Activated T-helper 1 cell treated with Interleukin-2 at 50 U/mL for 16 hours (primary cell): ENCODE measurements around the gene SPOCK1.
"Not testable (repeated sequence)": the region's sequence is repeated elsewhere in the genome, so short reads cannot be mapped to it uniquely, and the experiment has no call there.

ENCODE experiments used
- DNase-seq: peaks from one replicate; pipeline ENCODE4 v3.0.0-alpha.2; 2020; ENCODE audit warnings: low read depth

The SPOCK1 gene

DNA sequence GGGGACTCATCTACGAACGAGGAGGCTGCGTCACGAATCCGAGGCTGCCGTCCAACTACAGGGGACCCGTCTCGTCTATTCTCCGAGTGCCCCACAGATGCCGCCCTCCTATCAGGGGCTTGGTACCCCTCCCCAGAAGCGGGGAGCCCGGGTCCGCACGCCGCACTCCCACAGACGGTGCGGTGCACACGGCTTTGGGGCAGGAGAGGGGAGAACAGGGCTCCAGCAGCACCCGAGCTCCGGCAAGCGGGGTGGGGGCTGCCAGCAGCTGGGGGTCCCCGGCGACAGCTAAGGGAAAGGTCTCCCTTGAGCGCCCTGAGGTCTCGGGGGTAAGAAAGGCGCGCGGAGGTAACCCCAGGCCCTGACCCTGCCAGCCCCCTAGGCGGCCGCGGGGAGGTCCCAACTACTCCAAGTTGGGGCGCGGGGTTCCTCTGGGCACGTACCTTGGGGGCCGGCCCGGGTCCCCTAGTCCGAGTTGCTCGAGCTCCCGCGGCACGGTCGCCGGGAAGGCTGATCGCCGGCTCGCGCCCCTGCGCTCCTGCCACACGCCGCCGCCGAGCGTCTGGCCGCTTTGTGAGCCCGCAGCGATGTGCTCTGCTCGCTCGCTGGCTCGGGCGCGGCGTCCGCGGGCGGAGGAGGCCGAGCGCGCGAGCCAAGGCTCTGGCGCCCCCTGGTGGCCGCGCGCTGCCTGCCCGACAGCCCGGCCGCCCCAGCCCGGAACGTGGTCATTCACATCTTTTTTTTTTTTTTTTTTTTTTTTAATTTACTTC is at the start of gene SPOCK1:
TSS of gene SPOCK1 (minus strand) at position 591 of the 770 bp plus-strand sequence.
- peak; percentile 31 for DNase-seq

DNA sequence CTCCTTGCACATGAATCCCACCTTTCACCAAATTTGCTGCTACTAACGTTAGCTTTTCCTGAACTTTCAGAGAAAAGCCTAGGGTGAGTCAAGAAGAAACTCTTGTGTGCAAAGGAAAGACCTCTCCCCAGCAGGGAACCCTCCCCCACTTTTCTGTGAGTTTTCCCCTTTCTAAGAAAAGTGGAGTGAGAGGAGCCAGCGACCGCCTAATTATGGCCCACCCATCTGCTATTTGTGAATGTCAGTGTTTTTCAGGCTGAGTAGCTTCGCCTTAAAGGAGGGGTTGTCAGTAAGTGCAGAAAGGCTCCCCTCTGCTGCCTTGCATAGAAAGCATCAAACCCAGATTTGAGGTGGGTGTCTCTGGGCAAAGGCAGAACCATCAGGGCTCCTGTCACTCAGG is 46.8 kb upstream of the SPOCK1 start:
- no peak for DNase-seq

DNA sequence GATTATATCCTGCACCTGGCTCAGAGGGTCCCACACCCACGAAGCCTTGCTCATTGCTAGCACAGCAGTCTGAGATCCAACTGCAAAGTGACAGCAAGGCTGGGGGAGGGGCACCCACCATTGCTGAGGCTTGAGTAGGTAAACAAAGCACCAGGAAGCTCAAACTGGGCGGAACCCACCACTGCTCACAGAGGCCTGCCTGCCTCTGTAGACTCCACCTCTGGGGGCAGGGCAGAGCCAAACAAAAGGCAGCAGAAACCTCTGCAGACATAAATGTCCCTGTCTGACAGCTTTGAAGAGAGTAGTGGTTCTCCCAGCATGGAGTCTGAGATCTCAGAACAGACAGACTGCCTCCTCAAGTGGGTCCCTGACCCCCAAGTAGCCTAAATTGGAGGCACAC is 36.3 kb upstream of the SPOCK1 start:
- not testable (repeated sequence) for DNase-seq

DNA sequence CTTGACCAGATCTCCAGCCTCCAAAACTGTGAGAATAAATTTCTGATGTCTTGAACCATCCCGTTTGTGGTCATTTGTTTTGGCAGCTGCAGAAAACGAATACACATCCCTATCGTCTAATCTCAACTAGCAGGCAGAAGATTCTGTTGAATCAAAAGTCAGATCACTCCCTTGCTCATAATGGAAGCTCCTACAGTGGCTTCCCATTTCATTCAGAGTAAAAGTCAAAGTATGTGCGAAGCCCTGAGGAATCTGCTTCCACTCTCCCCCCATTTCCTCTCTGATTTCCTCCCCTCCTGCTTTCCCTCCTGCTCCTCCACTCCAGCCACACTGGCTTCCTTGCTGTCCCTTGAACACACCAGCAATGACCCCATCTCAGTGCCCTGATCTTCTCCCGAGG is 34.8 kb upstream of the SPOCK1 start:
- no peak for DNase-seq

DNA sequence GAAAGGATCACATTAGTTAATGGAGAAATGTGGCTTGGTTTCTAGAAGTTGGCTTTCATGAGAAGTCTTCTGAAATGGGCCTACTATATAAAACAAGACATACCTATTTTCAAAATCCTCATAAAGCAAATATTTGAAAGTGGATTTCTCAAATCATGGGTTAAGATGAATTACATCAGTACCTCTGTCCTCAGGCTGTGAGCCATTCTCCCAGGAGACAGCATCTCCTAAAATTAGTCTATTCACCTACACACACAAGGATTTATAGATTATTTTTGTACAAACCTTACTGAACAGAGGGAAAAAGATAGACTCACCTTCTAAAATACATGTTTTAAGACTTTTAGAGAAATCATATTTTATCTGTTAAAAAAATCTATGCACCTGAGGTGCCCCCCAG is 32.1 kb upstream of the SPOCK1 start:
- no peak for DNase-seq

DNA sequence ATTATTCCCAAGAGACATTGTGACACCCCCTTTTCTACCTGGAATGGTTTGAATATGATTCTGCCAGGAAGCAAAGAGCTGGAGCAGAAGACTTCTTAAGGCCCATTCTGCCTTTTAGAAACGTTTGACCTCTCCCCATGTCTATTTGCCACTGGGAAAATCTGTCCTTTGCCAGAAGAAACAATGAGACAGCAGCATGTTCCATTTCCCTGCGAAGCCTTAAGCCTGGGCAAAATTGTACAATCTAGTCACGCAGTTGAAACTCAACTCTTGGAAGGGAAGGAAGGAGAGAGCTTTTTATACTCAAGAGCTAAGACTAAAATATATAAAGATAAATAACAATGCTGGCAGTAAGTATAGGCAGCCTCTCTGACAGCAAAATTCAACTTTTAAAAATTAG is 22.1 kb upstream of the SPOCK1 start:
- no peak for DNase-seq

DNA sequence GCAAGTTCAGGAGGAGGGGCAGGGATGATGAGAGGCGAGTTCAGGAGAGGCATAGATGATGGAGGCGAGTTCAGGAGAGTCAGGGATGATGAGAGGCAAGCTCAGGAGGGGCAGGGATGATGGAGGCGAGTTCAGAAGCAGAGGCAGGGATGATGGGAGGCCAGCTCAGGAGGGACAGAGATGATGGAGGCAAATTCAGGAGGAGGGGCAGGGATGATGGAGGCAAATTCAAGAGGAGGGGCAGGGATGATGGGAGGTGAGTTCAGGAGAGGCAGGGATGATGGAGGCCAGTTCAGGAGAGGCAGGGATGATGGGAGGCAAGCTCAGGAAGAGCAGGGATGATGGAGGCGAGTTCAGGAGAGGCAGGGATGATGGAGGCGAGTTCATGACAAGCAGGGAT is 17.8 kb upstream of the SPOCK1 start:
- no peak for DNase-seq

DNA sequence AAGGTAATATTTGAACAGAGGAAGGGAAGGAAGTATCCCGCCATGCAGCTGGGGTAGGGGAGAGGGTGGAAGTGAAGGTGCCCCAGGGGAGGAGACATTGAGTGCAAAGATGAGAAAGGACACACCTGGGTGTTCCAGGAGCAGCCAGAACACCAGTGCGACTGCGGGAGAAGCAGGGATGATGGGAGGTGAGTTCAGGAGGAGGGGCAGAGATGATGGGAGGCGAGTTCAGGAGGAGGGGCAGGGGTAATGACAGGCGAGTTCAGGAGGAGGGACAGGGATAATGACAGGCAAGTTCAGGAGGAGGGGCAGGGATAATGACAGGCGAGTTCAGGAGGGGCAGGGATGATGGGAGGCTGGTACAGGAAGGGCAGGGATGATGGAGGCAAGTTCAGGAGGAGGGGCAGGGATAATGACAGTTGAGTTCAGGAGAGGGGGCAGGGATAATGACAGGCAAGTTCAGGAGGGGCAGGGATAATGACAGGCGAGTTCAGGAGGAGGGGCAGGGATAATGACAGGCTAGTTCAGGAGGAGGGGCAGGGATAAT is 17.2 kb upstream of the SPOCK1 start:
- no peak for DNase-seq

DNA sequence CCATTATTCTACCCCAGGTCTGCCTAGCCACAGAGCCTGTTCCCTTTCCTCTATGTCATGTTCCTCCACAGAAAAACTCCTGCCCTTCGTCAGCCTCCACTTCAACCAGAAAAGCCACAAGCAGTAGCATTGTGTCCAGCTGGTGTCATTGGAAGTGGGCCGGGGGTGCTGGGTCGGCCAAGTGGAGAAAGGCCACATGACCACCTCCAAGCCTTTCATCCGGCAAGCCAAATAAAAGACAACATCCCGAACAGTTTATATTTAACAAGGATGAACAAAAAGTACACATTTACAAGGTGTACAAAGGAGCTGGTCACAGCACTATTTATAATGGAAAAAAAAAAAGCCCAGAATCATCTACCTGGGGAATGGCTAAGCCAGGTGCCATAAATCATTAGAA is 16.1 kb upstream of the SPOCK1 start:
- no peak for DNase-seq

DNA sequence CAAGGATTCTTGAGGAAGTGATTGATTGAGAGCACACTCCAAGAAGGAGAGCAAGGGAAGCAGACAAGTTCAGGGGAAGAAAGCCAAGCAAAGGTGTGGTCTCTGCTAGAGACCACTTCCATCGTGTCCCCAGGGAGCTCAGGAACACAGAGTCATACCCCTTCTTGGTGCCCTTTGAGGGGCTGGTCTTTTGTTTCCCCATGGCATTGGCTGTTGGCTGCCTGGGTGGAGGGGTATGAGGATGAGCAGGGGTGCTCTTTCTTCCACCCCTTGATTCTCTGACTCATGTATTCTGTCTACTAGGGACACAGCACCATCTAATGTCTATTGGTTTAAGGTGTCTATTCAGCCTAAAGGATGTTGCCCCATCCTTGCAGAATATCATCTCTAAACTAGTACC is 11.5 kb upstream of the SPOCK1 start:
- no peak for DNase-seq

DNA sequence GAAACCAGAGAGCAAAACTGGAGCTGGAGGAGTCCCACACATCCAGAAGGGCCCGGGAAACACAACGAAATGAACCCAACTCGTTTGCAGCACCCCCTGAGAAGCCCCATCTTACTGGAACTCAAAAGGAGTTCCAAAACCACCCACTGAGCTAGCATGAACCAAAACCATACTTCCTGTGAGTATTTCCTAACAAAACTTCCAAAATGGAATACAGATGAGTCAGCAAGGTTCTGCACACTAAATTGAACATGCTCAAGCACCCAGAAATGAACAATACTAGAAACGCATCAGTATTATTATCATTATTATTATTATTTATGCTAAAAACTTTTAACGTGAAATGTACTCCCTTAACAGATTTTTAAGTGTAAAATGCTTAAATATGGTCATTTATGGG is 8.0 kb upstream of the SPOCK1 start:
- DNase-seq, result no peak

DNA sequence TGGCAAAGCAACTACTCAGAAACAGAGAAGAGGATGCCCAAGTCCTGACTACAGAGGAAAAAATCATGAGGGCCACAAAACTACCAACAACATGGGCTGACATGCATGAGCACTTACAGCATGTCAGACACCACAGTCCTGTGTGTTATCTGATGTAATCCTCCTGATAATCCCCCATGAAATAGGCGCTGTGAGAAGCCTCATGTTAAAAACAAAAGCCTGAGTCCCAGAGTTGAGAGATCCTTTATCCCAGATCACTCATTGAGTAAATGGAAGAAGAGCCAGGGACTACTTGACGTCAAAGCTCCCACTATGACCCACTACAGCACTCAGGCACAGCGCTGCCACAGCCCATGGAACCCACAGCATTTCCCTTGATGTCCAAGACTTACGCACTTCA is 7.2 kb upstream of the SPOCK1 start:
- no peak for DNase-seq

DNA sequence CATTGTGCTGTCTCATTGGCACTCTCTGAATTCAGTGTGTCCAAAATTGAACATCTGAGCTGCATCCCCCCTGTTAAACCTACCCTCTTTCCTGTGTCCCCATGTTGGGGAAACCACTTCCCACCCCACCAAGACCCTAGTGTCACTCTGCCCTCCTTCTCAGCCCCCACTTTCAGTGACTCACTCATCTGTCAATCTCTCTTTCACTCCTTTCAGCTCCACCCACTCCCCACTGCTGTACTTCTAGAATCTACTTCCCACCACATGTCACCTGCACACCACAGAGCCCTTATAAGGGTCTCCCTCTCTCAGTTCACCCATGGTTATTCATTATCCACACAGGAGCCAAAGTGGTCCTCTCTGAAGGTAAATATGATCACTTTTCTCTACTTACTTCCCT is 5.8 kb upstream of the SPOCK1 start:
- no peak for DNase-seq

DNA sequence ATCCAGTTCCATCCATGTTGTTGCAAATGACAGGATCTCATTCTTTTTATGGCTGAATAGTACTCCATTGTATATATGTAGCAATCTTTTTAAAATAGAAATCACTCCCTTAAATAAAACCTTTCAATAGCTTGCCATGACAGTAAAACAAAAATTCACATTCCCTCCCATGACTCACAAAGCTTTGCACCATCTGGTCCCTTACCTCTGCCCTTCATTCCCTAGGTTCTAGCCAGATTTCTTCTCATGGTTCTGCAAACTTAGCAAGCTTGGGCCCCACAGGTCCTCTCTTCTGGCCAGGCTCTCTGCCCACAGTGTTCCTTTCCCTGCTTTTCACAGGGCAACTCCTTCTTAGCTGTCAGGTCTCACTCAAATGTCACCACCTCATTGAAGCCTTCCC is 4.3 kb upstream of the SPOCK1 start:
- no peak for DNase-seq

DNA sequence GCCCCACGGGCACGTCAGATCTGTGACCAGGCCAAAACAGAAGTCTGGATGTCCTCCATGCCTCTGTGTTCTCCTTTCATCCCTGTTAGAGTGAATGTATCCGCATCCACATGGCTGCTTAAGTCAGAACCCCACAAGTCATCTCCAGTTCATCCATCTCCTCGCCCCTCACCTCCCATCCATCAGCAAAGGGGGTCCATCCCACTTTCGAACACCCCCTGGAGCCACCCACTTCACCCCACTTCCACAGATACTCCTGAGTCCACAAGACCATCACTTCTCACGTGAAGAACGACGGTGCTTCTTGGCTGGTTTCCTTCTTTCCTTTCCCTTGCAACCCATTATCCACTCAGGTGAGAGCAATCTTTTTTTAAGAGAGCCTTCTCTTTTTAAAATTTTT is 3.5 kb upstream of the SPOCK1 start:
- no peak for DNase-seq

DNA sequence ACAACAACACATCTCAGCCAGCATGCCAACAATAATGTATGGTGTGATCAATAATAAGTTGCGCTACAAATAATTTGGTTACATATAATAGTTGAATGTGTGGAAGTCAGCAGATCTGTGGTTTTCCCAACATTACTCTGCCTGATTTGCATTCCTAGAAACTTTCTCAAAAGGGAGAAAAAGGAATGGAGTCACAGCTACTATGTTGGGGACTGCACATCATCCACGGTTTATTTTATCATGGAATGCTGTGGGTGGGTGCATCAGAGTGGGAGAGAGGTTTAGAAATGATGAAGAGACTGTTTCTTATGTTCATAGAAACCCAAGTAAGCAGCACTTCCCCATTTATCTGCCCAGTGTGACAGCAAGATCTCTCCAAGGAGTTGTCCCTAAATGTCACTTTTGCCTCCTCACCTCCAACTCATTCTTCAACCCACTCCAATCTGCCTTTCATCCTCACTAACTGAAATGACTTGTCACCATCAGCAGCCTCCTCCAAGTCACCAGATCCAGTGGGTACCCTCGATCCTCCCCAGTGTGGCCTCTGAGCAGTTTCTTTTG is 2.8 kb upstream of the SPOCK1 start:
- no peak for DNase-seq

DNA sequence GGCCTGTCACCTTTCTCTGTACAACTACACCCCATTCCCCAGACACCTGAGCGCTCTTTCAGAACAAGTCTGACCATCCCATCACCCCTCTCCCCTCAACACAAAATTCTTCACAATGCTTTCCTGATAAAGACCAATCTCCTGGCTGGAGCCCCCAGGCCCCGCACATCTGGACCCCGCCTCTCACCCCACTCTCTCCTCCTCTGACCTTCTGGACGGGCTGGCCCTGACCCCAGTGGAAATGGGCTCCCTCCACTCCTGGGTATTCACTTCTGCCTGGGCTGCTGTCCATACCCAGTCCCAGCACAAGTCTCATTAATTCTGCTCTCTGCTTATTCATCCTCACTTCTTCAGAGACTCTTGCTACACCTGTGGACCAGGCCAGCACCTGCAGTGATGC is 2.1 kb upstream of the SPOCK1 start:
- DNase-seq, result no peak

DNA sequence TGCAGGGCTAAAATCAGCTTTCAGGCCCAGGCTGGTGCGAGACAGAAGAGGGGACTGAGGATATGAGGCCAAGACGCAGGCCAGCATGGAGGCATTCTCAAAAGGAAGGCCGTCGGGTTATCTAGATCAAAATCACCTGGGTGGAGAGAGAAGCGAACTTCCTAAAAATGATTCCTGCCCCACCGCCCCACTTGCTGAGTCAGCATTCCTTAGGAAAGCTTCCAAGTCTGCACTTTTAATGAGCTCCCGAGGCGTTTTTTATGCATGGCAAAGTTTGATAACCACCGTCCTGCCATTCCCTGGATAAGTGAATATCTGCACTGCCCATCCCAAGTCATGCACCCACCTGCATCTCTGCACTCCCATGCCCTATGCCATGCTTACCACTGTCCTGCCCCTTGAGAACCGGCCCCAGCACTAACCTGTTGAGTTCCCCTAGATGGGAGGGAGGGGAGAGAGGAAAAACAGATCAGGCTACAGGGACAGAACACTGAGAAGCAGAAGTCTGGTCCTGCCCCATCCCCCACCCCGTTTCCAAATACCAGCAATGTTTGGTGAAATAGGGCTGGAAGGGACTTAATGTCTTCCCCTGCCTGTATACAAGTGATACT is 1.6 kb upstream of the SPOCK1 start:
- no peak for DNase-seq

DNA sequence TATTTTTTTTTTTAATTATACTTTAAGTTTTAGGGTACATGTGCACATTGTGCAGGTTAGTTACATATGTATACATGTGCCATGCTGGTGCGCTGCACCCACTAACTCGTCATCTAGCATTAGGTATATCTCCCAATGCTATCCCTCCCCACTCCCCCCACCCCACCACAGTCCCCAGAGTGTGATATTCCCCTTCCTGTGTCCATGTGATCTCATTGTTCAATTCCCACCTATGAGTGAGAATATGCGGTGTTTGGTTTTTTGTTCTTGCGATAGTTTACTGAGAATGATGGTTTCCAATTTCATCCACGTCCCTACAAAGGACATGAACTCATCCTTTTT is 351 bp upstream of the SPOCK1 start:
- DNase-seq, result not testable (repeated sequence)

DNA sequence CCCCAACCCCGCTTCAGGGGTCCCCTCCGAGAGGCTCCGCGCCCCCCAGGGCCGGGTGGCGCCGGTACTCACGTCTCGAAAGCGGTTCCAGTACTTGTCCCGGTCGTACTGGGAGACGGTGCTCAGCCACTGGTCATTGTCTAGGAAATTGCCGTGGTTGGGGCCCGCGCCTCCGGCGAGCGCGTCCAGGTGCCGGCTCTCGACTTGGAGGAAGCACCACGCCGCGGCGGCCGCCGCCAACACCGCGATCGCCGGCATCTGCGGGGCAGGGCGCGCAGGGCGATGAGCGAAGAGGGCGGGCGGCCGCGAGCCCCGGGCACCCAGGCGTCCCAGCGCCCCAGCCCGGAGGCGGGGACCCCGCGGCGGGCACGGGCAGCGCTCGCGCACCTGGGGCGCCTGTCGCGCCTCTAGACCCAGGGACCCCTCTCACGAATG is 808 bp downstream of the SPOCK1 start:
- DNase-seq, result no peak

DNA sequence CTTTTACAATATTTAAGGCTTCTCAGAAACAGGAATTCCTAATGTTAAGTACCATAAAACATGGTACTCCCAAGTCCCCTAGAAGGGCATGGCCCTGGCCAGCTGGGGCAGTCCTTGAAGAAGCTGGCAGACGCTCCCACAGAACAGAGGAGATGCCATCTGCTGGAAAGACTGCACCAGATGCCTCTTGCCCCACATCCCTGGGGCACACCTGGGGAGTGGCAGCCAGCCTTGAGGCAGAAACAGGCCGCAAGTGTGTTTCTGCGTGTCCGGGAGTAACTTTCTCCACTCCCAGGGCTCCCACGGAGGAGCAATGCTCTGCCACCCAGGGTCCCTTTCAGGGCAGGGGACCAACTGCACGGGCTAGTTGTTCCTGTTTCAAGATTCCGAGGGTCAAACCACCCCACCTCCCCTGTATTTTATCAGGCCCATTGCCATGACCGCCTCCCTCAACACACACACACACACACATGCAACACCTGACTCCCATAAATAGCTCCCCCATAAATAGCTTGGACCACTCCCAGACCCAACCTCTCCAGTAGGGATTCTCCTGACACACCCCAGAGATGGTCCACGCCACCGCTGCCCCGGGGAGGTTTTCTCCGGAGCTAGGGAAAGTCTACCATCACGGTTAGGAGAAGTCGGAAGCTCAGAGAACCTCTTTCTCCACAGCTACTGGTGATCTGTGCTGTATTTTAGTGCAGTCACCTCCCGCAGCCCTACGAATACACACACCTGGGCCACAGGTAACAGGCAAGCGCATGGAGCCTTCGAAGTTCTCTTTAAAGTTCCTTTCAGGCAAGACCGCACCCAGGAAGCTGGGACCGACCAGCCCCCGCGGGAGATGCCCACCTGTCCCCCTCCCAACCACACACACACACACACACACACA is 1.5 kb downstream of the SPOCK1 start:
- DNase-seq, result no peak

DNA sequence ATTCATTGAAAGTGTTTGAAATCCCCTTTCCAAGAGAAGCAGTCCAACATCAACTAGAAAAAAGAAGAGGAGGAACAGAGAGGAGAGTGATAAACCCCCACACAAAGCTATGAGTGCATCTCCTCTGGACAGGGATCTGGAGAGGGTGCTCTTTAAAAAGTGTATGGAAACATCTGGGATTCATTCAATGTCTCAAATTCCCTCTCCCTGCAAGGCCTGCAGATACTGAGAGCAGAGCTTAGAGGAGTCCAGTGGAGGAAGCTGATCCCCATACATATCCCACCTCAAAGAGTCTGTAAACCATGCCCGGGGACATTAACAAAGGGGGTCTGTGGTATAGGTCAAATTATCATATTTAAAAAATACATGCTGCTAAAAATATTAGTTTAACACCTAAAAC is 2.2 kb downstream of the SPOCK1 start:
- DNase-seq, result no peak
